SJCRH30 (cell line): ENCODE measurements around the gene EBF4. TPM values are rescaled to one million over a fixed set of nuclear protein-coding genes. Genes with fewer than 3 reads are reported as not detected.

Experiments
- DNase-seq, 2 experiments: peaks; one replicate each; pipeline ENCODE4 v3.0.0-alpha.2; 2015 to 2020
- H3K27ac ChIP-seq: fragments of 250-450 bp; sonication (Bioruptor Pico); 2 replicates; pipeline ENCODE4 v1.5.1; 2020; ENCODE audit warnings: mild to moderate bottlenecking, moderate library complexity
- H3K27me3 ChIP-seq: fragments of 250-450 bp; sonication (Bioruptor Pico); 2 replicates; pipeline ENCODE4 v1.5.1; 2020; ENCODE audit warnings: mild to moderate bottlenecking, moderate library complexity
- H3K36me3 ChIP-seq: fragments of 250-450 bp; sonication (Bioruptor Pico); 2 replicates; pipeline ENCODE4 v1.5.1; 2020; ENCODE audit warnings: mild to moderate bottlenecking, moderate library complexity
- H3K4me1 ChIP-seq: fragments of 250-450 bp; sonication (Bioruptor Pico); 2 replicates; pipeline ENCODE4 v1.5.1; 2020; ENCODE audit warnings: mild to moderate bottlenecking, moderate library complexity
- H3K4me3 ChIP-seq: fragments of 250-450 bp; sonication (Bioruptor Pico); 2 replicates; pipeline ENCODE4 v1.5.1; 2020; ENCODE audit warnings: mild to moderate bottlenecking, moderate library complexity
- H3K9me3 ChIP-seq: fragments of 250-450 bp; sonication (Bioruptor Pico); replicated peaks from 2 replicates; pipeline ENCODE4 v1.5.1; 2020; ENCODE audit warnings: mild to moderate bottlenecking, moderate library complexity
- total RNA-seq: library from RNA; depleted of rRNA; stranded (reverse); fragments of >200 nt; shearing (Covaris generic); gene quantifications from 2 replicates; pipeline ENCODE4 v1.2.3, GENCODE V29; 2014; rRNA removed

EBF4 gene
- total RNA-seq = 2.6 and 5.2 TPM in 2 replicates

DNA sequence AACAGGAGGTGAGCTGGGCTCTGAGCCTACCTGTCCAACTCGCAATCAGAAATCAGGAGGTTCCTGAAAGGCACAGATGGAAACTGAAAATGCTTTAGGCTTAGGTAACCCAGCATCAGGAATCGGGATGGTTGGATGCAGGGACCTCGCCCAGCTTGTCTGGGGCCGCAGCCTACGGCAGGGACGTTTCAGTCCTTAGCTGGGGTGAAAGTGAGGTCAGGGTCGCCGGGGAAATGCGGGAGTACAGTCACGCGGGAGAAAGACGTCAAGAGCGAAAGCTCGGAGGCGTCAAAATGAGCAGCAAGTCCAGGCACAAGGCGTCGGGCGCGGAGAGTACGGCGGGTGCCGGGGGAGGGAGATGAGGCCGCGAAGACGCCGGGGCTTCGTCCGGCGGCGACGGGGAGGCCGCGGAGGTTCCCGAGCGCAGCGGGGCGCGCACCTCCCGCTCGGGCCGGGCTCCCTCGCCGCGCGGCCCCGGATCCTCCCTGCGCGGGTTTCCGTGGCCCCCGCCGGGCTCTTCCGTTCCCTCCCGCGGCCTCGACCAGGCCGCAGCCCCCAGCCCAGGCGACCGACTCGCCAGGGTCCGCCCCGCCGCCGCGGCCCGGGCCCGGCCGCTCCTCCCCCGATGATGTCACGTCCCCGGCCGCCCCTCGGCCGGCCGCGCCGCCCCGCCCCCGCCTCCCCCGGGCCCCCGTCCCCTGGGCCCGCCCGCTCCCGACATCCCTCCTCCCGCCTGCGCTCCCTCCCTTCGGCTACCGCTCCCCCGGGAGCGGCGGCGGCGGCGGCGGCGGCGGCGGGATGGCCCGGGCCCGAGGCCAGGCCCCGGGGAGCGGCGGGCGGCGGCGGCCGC lies at the start of gene EBF4:
TSS of gene EBF4 (plus strand) at position 745 of the 850 bp plus-strand sequence. CDS start 866 bp downstream, outside the sequence.
- H3K27me3 ChIP-seq = no peaks in the 10 kb centered on the region
- no peaks in the 10 kb centered on the region for H3K9me3 ChIP-seq
- no peaks in the 10 kb centered on the region for H3K36me3 ChIP-seq
- DNase-seq = peak; percentile 52 to 60
- H3K4me1 ChIP-seq = peaks cover 12% of the 10 kb centered on the region
- H3K27ac ChIP-seq = no peak within 1 kb of the TSS
- H3K4me3 ChIP-seq = peak within 1 kb of the TSS; percentile 57

- Histone ChIP-seq H3K4me3 (no peak overlapping the region), H3K36me3 (no peaks in the 10 kb centered on the region), H3K4me1 (no peaks in the 10 kb centered on the region), H3K27me3 (no peaks in the 10 kb centered on the region; the same call in 1 of the 2 replicates), H3K27ac (no peak overlapping the region), H3K9me3 (no peaks in the 10 kb centered on the region)
- DNase-seq = no peak
Measured at GRCh38 chr20:2643708-2644107, 48.9 kb upstream of the EBF4 start.

DNA sequence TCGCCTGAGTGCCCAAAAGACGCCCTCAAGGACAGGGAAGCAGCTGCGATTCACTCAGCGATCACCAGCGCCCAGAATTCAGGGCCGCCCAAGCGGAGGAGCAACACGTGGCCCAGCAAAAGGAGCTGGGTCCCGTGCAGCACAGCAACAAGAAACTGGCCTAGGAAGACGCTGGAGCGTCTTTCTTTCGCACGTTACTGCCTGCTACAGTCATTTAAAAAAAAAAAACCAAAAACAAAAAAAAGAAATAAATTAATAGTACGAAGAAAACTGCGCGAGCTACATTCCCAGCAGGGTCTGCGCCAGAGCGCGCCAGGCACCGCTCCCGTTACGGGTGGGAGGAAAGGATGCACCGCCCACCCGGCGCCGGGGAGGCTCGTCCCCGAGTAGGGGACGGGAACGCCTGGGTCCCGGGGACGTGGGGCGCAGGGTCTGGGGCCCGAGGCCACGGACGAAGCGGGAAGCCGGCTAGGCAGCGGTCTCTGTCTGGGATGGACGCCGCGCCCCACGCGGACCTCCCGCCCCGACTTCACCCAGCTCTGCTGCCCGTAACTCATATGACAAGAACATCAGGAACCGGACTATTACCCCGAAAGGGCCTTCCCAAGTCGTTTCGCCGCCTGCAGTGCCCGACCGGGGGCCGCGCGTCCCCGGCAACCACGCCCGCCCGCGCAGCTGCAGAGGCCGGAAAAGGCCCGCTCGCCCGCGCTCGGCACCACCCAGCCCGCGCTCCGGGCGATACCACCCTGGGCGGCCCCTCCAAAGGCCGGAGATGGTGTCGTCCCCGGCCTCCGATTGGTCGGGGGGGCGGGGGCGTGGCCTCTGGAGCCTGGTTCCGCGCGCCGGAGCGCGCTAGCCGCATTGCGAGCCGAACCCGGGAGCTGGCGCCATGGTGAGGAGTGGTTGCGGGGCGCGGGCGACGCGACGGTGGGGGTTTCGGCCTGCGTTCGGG lies 40.5 kb upstream of the EBF4 start, which contains the start of gene NOP56:
TSS of gene NOP56 (plus strand) at position 861 of the 952 bp plus-strand sequence. CDS start at position 890, 29 bp downstream.
- DNase-seq = peak; percentile 93 to 94
- Histone ChIP-seq H3K9me3 (no peaks in the 10 kb centered on the region), H3K36me3 (peaks cover 40% of the 10 kb centered on the region)

DNA sequence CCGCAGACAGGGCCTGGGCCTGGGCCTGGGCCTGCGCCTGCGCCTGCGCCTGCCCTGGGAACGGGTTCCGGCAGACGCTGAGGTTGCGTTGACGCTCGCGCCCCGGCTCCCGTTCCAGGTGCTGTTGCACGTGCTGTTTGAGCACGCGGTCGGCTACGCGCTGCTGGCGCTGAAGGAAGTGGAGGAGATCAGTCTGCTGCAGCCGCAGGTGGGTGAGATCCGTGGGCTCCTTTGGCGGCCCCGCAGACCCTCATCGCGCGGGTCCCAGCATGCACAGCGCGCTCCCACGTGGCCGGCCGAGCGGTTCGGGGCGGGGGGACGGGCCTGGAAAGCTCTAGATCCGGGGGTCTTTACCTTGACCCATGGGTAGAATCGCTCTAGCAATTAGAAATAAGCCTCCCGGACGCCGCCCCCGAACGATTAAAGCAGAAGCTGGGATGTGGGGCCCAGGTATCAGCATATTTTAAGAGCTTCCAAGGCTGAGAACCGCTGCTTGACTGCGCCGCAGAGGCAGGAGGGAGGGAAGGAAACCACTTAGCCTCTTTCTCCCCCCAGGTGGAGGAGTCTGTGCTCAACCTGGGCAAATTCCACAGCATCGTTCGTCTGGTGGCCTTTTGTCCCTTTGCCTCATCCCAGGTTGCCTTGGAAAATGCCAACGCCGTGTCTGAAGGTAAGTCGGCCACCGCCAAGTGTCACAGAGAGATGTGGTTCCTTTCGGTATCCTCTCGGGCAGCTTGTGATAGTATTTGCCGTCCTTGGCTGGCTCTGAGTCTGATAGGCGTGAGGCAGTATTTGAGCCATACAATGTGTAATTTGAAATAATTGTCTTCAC lies 39.6 kb upstream of the EBF4 start:
- H3K9me3 ChIP-seq = no peaks in the 10 kb centered on the region
- H3K4me1 ChIP-seq = peaks cover 10% of the 10 kb centered on the region
- peak overlapping the region; percentile 99 for H3K4me3 ChIP-seq
- peak in 1 of 2 experiments; percentile 51 for DNase-seq
- H3K27ac ChIP-seq = peak overlapping the region; percentile 83
- no peaks in the 10 kb centered on the region for H3K27me3 ChIP-seq
- peaks cover 49% of the 10 kb centered on the region for H3K36me3 ChIP-seq

More for the DNA sequence above, 40.5 kb upstream of the EBF4 start, which contains the start of gene NOP56:
- Histone ChIP-seq H3K27ac (peak within 1 kb of the TSS; percentile 83), H3K4me1 (peaks cover 10% of the 10 kb centered on the region), H3K4me3 (peak within 1 kb of the TSS; percentile 99), H3K27me3 (no peaks in the 10 kb centered on the region)

GRCh38 chr20:2653556-2654383 lies 38.8 kb upstream of the EBF4 start:
- no peaks in the 10 kb centered on the region for H3K27me3 ChIP-seq
- H3K4me1 ChIP-seq = peaks cover 10% of the 10 kb centered on the region
- H3K27ac ChIP-seq = no peak overlapping the region
- H3K36me3 ChIP-seq = peaks cover 58% of the 10 kb centered on the region
- no peak for DNase-seq
- no peaks in the 10 kb centered on the region for H3K9me3 ChIP-seq
- H3K4me3 ChIP-seq = peak overlapping the region; percentile 99

DNA sequence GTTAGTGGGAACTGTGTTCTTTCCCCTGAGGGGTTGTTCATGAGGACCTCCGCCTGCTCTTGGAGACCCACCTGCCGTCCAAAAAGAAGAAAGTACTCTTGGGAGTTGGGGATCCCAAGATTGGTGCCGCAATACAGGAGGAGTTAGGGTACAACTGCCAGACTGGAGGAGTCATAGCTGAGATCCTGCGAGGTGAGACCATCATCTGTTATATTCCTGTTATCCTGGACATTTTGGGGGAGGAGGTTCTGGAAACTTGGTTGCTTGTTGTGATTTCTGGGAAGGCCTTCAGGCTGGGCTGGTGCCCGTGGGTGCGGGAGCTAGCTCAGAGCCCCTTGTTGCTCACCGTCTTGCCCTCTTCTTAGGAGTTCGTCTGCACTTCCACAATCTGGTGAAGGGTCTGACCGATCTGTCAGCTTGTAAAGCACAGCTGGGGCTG lies 38.2 kb upstream of the EBF4 start:
- no peaks in the 10 kb centered on the region for H3K9me3 ChIP-seq
- DNase-seq = no peak
- H3K36me3 ChIP-seq = peaks cover 58% of the 10 kb centered on the region
- H3K27me3 ChIP-seq = no peaks in the 10 kb centered on the region
- H3K4me3 ChIP-seq = peak overlapping the region; percentile 99
- H3K27ac ChIP-seq = no peak overlapping the region
- peaks cover 10% of the 10 kb centered on the region for H3K4me1 ChIP-seq

DNA sequence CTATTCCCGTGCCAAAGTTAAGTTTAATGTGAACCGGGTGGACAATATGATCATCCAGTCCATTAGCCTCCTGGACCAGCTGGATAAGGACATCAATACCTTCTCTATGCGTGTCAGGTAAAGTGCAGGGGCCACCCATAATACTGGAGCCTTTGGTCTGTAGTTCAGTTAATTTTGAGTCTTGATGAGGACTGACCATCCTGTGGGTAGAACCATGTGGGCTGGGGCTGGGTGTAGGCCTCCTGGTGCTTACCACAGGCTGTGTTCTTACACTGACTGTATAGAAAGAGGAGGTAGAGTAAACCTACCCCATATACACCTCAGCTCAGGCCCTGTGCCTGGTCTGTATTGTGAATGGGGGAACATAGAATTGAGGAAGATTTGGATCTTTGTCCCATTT lies 37.7 kb upstream of the EBF4 start:
- H3K4me1 ChIP-seq = peaks cover 10% of the 10 kb centered on the region
- H3K4me3 ChIP-seq = peak overlapping the region; percentile 99; the same call in 1 of the 2 replicates
- H3K9me3 ChIP-seq = no peaks in the 10 kb centered on the region
- H3K27me3 ChIP-seq = no peaks in the 10 kb centered on the region
- H3K27ac ChIP-seq = no peak overlapping the region
- peaks cover 58% of the 10 kb centered on the region for H3K36me3 ChIP-seq
- no peak for DNase-seq

GRCh38 chr20:2655331-2656116 lies 37.1 kb upstream of the EBF4 start:
- H3K27ac ChIP-seq = no peak overlapping the region
- peaks cover 59% of the 10 kb centered on the region for H3K36me3 ChIP-seq
- no peak for DNase-seq
- H3K27me3 ChIP-seq = no peaks in the 10 kb centered on the region
- H3K4me1 ChIP-seq = peaks cover 10% of the 10 kb centered on the region
- no peaks in the 10 kb centered on the region for H3K9me3 ChIP-seq
- H3K4me3 ChIP-seq = no peak overlapping the region

DNA sequence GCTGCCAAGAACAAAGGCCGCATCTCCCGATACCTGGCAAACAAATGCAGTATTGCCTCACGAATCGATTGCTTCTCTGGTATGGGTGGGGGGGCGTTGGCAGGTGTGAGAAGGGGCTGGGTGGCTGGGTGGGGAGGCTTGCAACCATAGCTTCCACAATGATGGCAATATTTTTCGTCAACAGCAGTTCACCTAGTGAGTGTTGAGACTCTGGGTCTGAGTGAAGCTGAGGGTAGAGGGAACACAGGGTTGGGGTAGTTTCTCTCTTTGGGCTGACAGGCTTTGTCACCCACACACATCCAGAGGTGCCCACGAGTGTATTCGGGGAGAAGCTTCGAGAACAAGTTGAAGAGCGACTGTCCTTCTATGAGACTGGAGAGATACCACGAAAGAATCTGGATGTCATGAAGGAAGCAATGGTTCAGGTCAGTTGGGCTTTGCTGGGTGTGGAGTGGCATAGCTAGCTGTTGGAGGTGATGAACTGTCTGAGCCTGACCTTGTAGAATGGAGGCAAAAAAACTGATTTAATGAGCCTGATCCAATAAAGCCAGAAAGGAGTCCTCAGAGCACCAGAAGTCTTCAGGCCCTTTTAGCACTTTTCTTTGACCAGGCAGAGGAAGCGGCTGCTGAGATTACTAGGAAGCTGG lies 36.0 kb upstream of the EBF4 start:
- Histone ChIP-seq H3K27ac (no peak overlapping the region), H3K36me3 (peaks cover 64% of the 10 kb centered on the region), H3K27me3 (no peaks in the 10 kb centered on the region), H3K4me1 (peaks cover 7% of the 10 kb centered on the region), H3K9me3 (no peaks in the 10 kb centered on the region), H3K4me3 (no peak overlapping the region)
- DNase-seq = no peak

- H3K27me3 ChIP-seq = no peaks in the 10 kb centered on the region
- H3K4me1 ChIP-seq = peaks cover 7% of the 10 kb centered on the region
- no peak overlapping the region for H3K27ac ChIP-seq
- H3K9me3 ChIP-seq = no peaks in the 10 kb centered on the region
- H3K4me3 ChIP-seq = no peak overlapping the region
- no peak for DNase-seq
- H3K36me3 ChIP-seq = peaks cover 68% of the 10 kb centered on the region
Measured at GRCh38 chr20:2657241-2657640, 35.3 kb upstream of the EBF4 start.

DNA sequence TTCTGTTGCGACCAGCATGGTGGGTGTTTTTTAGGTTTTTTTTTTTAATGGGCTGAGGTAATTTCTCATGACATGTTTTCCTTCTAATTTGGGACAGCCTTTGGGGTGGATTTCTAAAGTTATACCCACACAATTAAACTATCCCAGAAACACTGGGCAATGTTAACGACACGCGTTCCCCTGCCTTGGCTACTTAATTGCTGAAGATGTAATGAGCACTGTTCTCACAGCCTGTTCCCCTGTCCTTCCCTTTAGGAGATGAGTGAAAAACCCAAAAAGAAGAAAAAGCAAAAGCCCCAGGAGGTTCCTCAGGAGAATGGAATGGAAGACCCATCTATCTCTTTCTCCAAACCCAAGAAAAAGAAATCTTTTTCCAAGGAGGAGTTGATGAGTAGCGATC lies 34.9 kb upstream of the EBF4 start:
- Histone ChIP-seq H3K27ac (no peak overlapping the region), H3K36me3 (peaks cover 68% of the 10 kb centered on the region), H3K4me3 (no peak overlapping the region), H3K4me1 (peaks cover 7% of the 10 kb centered on the region), H3K27me3 (no peaks in the 10 kb centered on the region), H3K9me3 (no peaks in the 10 kb centered on the region)
- no peak for DNase-seq
